ENCODE data around the gene PRIMA1. TPM values are rescaled to one million over a fixed set of nuclear protein-coding genes. Genes with fewer than 3 reads are reported as not detected.

The PRIMA1 gene
- total and polyA plus RNA-seq, 12 donors: 1.8 to 16.3 (median 4.1) TPM

DNA sequence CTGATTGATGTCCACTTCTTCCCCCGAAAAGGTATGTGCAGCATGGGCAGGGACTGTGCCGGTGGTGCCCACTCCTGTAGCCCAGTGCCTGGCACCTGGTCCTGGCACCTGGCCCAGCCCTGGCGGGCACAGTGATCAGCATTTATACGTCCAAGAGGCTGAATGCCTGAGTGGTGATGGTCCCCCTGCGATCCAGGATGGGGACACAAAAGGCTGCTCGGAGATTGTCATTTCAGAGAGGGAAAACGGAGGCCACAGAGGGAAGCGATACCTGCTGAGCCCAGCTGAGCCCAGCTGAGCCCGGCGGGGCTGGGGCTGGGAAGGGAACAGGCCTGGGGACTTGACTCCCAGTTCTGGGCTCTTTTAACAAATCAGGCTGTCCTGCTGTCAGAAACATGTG, 55.8 kb downstream of the PRIMA1 start:
- TF ChIP-seq, protein P1, sequence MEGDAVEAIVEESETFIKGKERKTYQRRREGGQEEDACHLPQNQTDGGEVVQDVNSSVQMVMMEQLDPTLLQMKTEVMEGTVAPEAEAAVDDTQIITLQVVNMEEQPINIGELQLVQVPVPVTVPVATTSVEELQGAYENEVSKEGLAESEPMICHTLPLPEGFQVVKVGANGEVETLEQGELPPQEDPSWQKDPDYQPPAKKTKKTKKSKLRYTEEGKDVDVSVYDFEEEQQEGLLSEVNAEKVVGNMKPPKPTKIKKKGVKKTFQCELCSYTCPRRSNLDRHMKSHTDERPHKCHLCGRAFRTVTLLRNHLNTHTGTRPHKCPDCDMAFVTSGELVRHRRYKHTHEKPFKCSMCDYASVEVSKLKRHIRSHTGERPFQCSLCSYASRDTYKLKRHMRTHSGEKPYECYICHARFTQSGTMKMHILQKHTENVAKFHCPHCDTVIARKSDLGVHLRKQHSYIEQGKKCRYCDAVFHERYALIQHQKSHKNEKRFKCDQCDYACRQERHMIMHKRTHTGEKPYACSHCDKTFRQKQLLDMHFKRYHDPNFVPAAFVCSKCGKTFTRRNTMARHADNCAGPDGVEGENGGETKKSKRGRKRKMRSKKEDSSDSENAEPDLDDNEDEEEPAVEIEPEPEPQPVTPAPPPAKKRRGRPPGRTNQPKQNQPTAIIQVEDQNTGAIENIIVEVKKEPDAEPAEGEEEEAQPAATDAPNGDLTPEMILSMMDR (IDR thresholded peaks at IDR 0.05): no peak
- ATAC-seq: no peak
- Histone ChIP-seq H3K4me3 (no peak overlapping the region), H3K27me3 (no peaks in the 10 kb centered on the region), H3K36me3 (no peaks in the 10 kb centered on the region), H3K9me3 (no peaks in the 10 kb centered on the region), H3K4me1 (no peaks in the 10 kb centered on the region), H3K27ac (no peak overlapping the region)
- WGBS, 2 donors: 81 to 84% methylated on average over 10 of the region's 10 CpGs
- DNase-seq: no peak
- intact Hi-C loops (cut with DNase I): loop anchor here in 1 of 10 donors (5.0 kb wide), 1 partner anchor 55 kb away; the partner anchor contains the start of gene PRIMA1

DNA sequence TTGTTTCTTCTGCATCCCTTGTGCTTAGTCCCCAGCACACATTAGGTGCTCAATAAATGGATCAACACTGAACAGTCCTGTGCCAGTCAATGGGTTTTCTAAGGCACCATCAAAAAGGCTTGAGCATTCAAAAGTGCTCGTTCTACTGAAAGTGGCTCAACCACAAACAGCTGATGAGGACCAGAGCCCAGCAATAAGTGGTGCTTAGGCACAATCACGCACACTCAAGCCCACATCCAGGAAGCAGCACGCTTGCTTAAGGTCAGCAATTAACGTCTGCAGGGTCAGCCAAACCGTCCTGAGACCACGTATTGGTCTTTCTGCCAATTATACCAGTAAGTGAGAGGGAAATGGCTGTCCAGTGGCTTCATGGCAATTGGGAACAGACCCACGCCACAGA, 56.5 kb downstream of the PRIMA1 start:
- no peaks in the 10 kb centered on the region for H3K36me3 ChIP-seq
- H3K27me3 ChIP-seq: no peaks in the 10 kb centered on the region
- H3K9me3 ChIP-seq: no peaks in the 10 kb centered on the region
- ATAC-seq (no peak), DNase-seq (no peak)
- no peaks in the 10 kb centered on the region for H3K4me1 ChIP-seq
- H3K27ac ChIP-seq: no peak overlapping the region
- H3K4me3 ChIP-seq: no peak overlapping the region
- TF ChIP-seq, protein P1 (IDR thresholded peaks at IDR 0.05): no peak
- intact Hi-C loops (cut with DNase I): loop anchor here in 2 of 10 donors (2.0 to 5.0 kb wide), 2 partner anchors 56 to 57 kb away; partner anchors contain the start of gene PRIMA1 (in 2 of the 2)
- WGBS, 2 donors: 48 to 59% methylated on average over 7 of the region's 7 CpGs

DNA sequence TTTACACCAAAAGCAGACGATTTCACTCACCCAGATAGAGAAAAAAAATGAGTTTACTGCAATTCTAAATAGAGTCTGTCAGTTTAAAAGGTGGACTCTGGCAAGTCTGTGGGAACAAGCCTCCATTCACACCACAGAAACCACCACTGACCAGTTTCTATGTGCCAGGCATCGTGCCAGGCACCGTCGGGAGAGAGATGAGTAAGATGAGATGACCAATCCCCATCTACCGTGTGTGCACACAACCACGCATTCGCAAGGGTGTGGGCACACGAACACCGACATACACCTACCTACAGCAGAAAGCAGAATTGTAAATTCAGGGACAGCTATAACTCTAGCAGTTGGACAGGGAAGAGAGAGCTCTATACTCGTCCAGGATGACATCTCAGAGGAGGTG, 58.3 kb downstream of the PRIMA1 start:
- WGBS, 2 donors: 82 to 85% methylated on average over 10 of the region's 10 CpGs
- intact Hi-C loops (cut with DNase I): loop anchor here in 2 of 10 donors (2.0 to 5.0 kb wide), 2 partner anchors 57 to 59 kb away; partner anchors contain the start of gene PRIMA1 (in 2 of the 2)
- DNase-seq: no peak

DNA sequence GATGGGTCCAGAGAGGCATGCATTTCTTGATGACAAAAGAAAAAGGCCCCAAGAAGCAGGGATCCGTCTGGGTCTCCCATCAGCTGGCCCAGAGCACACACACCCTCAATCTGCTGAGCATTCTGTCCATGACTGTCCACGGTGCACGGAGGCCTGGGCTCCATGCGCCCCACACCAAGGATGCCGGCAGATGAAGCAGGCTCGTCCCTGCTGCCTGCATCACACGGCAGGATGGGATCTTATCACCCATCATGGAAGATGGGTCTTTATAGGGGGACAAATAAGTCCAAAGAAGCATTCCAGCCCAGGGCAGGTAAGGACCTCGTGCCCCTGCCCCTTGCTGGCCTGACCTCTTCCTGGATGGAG, 59.7 kb downstream of the PRIMA1 start:
- H3K36me3 ChIP-seq: no peaks in the 10 kb centered on the region
- DNase-seq: no peak
- WGBS, 2 donors: 90 to 92% methylated on average over 8 of the region's 8 CpGs
- H3K4me3 ChIP-seq: no peak overlapping the region
- TF ChIP-seq, protein P1 (IDR thresholded peaks at IDR 0.05): no peak
- H3K9me3 ChIP-seq: no peaks in the 10 kb centered on the region
- no peak for ATAC-seq
- H3K27ac ChIP-seq: no peak overlapping the region
- no peaks in the 10 kb centered on the region for H3K27me3 ChIP-seq
- intact Hi-C loops (cut with DNase I): no loop called here
- H3K4me1 ChIP-seq: no peaks in the 10 kb centered on the region

More for the DNA sequence above, 58.3 kb downstream of the PRIMA1 start:
- TF ChIP-seq, protein P1 (IDR thresholded peaks at IDR 0.05): no peak
- H3K4me3 ChIP-seq: no peak overlapping the region
- no peak overlapping the region for H3K27ac ChIP-seq
- H3K9me3 ChIP-seq: no peaks in the 10 kb centered on the region
- no peak for ATAC-seq
- H3K36me3 ChIP-seq: no peaks in the 10 kb centered on the region
- H3K4me1 ChIP-seq: no peaks in the 10 kb centered on the region
- no peaks in the 10 kb centered on the region for H3K27me3 ChIP-seq

Data from heart right ventricle (tissue), 16 donors.